Measurements from ENCODE around the gene ADGRV1. TPM values are rescaled to one million over a fixed set of nuclear protein-coding genes. Genes with fewer than 3 reads are reported as not detected.

Gene ADGRV1
- total RNA-seq, 4 donors from 2014 or later: 129 to 158 (median 145) TPM

DNA sequence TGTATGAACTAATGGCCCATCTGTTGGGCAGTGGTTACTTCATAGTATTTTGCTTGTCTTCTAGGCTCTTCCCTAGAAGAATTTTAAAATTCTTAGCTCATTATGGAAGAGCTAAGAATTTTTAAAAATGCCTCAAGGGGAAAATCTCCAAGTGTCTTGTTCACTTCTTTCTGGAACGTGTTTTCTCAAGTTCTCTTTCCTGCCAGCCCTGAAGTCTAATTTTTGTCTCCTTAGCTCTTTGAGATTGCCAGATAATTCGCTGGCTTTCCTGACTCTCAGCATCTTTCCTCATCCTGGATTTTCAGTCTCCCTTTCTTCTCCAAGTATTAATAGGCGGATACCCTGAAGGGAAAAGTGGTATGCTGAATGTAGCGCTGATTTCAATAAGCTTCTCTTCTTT lies 429.1 kb downstream of the ADGRV1 start:
- H3K4me1 ChIP-seq: peaks cover 7 to 11% of the 10 kb centered on the region in 2 donors
- H3K27ac ChIP-seq: no peak overlapping the region
- WGBS, 2 donors: 83 to 84% methylated on average over 4 of the region's 4 CpGs
- H3K27me3 ChIP-seq: no peaks in the 10 kb centered on the region
- no peak for DNase-seq
- H3K36me3 ChIP-seq: no peaks in the 10 kb centered on the region
- no peaks in the 10 kb centered on the region for H3K9me3 ChIP-seq
- no peak overlapping the region for H3K4me3 ChIP-seq (replicated peaks in 1 of 3)
- TF ChIP-seq POLR2A (IDR thresholded peaks at IDR 0.05): no peak
- TF ChIP-seq, protein P1, sequence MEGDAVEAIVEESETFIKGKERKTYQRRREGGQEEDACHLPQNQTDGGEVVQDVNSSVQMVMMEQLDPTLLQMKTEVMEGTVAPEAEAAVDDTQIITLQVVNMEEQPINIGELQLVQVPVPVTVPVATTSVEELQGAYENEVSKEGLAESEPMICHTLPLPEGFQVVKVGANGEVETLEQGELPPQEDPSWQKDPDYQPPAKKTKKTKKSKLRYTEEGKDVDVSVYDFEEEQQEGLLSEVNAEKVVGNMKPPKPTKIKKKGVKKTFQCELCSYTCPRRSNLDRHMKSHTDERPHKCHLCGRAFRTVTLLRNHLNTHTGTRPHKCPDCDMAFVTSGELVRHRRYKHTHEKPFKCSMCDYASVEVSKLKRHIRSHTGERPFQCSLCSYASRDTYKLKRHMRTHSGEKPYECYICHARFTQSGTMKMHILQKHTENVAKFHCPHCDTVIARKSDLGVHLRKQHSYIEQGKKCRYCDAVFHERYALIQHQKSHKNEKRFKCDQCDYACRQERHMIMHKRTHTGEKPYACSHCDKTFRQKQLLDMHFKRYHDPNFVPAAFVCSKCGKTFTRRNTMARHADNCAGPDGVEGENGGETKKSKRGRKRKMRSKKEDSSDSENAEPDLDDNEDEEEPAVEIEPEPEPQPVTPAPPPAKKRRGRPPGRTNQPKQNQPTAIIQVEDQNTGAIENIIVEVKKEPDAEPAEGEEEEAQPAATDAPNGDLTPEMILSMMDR (IDR thresholded peaks at IDR 0.05): no peak
- intact Hi-C loops (cut with DNase I): no loop called here

GRCh38 chr5:90991201-90991600 lies 432.6 kb downstream of the ADGRV1 start:
- no peaks in the 10 kb centered on the region for H3K9me3 ChIP-seq

GRCh38 chr5:90994796-90995195 lies 436.2 kb downstream of the ADGRV1 start:
- Histone ChIP-seq H3K4me1 (peaks cover 0 to 3% of the 10 kb centered on the region in 2 donors), H3K36me3 (no peaks in the 10 kb centered on the region), H3K4me3 (replicated peaks in 1 of 3) (no peak overlapping the region), H3K27ac (no peak overlapping the region), H3K9me3 (no peaks in the 10 kb centered on the region), H3K27me3 (no peaks in the 10 kb centered on the region)
- TF ChIP-seq, protein P1 (IDR thresholded peaks at IDR 0.05): no peak
- no peak for TF ChIP-seq POLR2A (IDR thresholded peaks at IDR 0.05)
- intact Hi-C loops (cut with DNase I): no loop called here
- DNase-seq: no peak

More at GRCh38 chr5:90991201-90991600, 432.6 kb downstream of the ADGRV1 start:
- no peak overlapping the region for H3K27ac ChIP-seq
- DNase-seq: no peak
- WGBS, 2 donors: 94 to 99% methylated on average over 1 of the region's 1 CpG
- intact Hi-C loops (cut with DNase I): no loop called here
- H3K27me3 ChIP-seq: no peaks in the 10 kb centered on the region
- H3K36me3 ChIP-seq: no peaks in the 10 kb centered on the region
- H3K4me1 ChIP-seq: peaks cover 0 to 3% of the 10 kb centered on the region in 2 donors
- TF ChIP-seq POLR2A (IDR thresholded peaks at IDR 0.05): no peak
- TF ChIP-seq, protein P1 (IDR thresholded peaks at IDR 0.05): no peak
- H3K4me3 ChIP-seq (replicated peaks in 1 of 3): no peak overlapping the region

DNA sequence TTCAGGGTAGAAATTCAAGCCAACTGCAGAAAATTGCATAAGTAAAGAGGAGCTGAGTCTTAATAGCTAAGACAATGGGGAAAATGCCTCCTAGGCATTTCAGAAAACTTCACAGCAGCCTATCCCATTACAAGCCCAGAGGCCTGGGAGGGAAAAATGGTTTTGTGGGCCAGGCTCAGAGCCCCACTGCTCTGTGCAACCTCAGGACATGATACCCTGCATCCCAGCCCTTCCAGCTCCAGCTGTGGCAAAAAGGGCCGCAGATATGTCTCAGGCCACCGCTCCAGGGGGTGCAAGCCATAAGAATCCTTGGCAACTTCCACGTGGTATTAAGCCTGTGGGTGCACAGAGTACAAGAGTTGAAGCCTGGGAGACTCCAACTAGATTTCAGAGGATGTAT lies 437.5 kb downstream of the ADGRV1 start:
- Histone ChIP-seq H3K27me3 (no peaks in the 10 kb centered on the region), H3K4me3 (replicated peaks in 1 of 3) (no peak overlapping the region), H3K4me1 (peaks cover 0 to 3% of the 10 kb centered on the region in 2 donors), H3K27ac (no peak overlapping the region), H3K36me3 (no peaks in the 10 kb centered on the region), H3K9me3 (no peaks in the 10 kb centered on the region)
- TF ChIP-seq, protein P1 (IDR thresholded peaks at IDR 0.05): no peak
- no peak for TF ChIP-seq POLR2A (IDR thresholded peaks at IDR 0.05)
- 90 to 96% methylated on average over 3 of the region's 3 CpGs for WGBS, 2 donors
- DNase-seq: no peak
- intact Hi-C loops (cut with DNase I): no loop called here

- WGBS, 2 donors: 96 to 98% methylated on average over 4 of the region's 4 CpGs
- no peaks in the 10 kb centered on the region for H3K36me3 ChIP-seq
- intact Hi-C loops (cut with DNase I): no loop called here
- H3K9me3 ChIP-seq: no peaks in the 10 kb centered on the region
- no peaks in the 10 kb centered on the region for H3K27me3 ChIP-seq
- H3K27ac ChIP-seq: no peak overlapping the region
- DNase-seq: no peak
- peaks cover 0 to 3% of the 10 kb centered on the region in 2 donors for H3K4me1 ChIP-seq
- TF ChIP-seq, protein P1 (IDR thresholded peaks at IDR 0.05): no peak
- no peak overlapping the region for H3K4me3 ChIP-seq (replicated peaks in 1 of 3)
Measured at GRCh38 chr5:90997082-90997481, 438.5 kb downstream of the ADGRV1 start.

Data from thyroid gland (tissue), 4 donors.